Measurements from ENCODE around the gene IFI44. TPM values are rescaled to one million over a fixed set of nuclear protein-coding genes. Genes with fewer than 3 reads are reported as not detected.

Gene IFI44
- total and polyA plus RNA-seq, 2 of the 13 experiments (the other 11 are each of a cell fraction or from before 2014, with no cell fraction given): not detected

DNA sequence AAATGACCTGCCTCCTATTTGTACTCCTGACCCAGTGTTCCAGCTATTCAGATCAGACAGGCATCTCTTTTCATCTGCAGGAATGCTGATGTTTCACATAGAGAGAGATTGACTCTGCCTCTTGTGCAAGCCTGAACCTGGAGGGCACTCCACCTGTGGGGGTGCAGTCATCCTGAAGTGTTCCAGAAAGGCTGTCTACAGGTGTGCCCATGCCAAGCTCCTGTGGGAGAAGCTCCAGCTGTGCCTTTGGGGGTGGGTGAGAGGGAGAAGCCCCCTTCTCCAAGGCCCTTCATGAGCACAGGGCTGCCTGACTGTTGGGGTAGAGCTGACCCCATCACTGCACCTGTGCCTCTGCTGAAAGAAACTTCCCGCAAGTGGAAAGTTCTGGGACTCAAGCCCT lies 22.8 kb downstream of the IFI44 start:
- CTCF ChIA-PET (ENCODE audit: low intra/inter-chr PET ratio, low total read pairs): no interaction called here
- H3K36me3 ChIP-seq (replicated peaks in 1 of 2; ENCODE audit: control insufficient read depth in 1 of 2, insufficient read depth in 2 of 2, low read length in 2 of 2): no peaks in the 10 kb centered on the region
- 71% methylated on average over 1 of the region's 1 CpG for WGBS (ENCODE audit: low lambda C conversion rate)
- H3K9ac ChIP-seq (ENCODE audit: insufficient read depth, low read depth, low read length): no peak overlapping the region
- in situ Hi-C loops (cut with HindIII; ENCODE audit: extremely low pct_ligation_motif_present, low pct_unique_long_range_greater_than_20kb): loop anchor here (10.0 kb wide), 1 partner anchor 538 kb away; no protein-coding TSS in a partner anchor
- H3K4me1 ChIP-seq (ENCODE audit: insufficient read depth, low read length): no peaks in the 10 kb centered on the region
- no peak overlapping the region for H2AFZ ChIP-seq (ENCODE audit: low read length)
- ATAC-seq (no peak), FAIRE-seq (no peak), DNase-seq (ENCODE audit: low spot score) (no peak)
- intact Hi-C loops (cut with micrococcal nuclease; ENCODE audit: unreplicated experiment): no loop called here
- H3K27ac ChIP-seq (ENCODE audit: extremely low read length, insufficient read depth, low read length): no peak overlapping the region
- no peaks in the 10 kb centered on the region for H3K9me3 ChIP-seq (ENCODE audit: low read length)
- H4K20me1 ChIP-seq (ENCODE audit: insufficient read depth, low read length): no peaks in the 10 kb centered on the region
- H3K27me3 ChIP-seq (ENCODE audit: control insufficient read depth in 1 of 2, insufficient read depth in 2 of 2, low read length in 2 of 2): no peaks in the 10 kb centered on the region
- H3K4me2 ChIP-seq (ENCODE audit: low read depth, low read length): no peak overlapping the region
- no peak overlapping the region for H3K4me3 ChIP-seq (replicated peaks in 1 of 3; ENCODE audit: insufficient read depth in 1 of 3, low read depth in 2 of 3, low read length in 3 of 3)
- no peaks in the 10 kb centered on the region for H3K79me2 ChIP-seq (ENCODE audit: insufficient read depth, low read length)
- POLR2A ChIA-PET: no interaction called here
- BruUV-seq (replicated peaks): no TSS peak
- TF ChIP-seq ZNF225 (CRISPR knock-in tag; IDR thresholded peaks at IDR 0.05) (no peak), ZNF616 (CRISPR knock-in tag; IDR thresholded peaks at IDR 0.05; ENCODE audit: low read depth) (no peak), ZNF274 (CRISPR knock-in tag; IDR thresholded peaks at IDR 0.05) (no peak), ZNF773 (CRISPR knock-in tag; IDR thresholded peaks at IDR 0.05; ENCODE audit: borderline replicate concordance) (no peak), ZNF549 (CRISPR knock-in tag; IDR thresholded peaks at IDR 0.05) (no peak), ELF3 (CRISPR knock-in tag; IDR thresholded peaks at IDR 0.05) (no peak), GLI4 (CRISPR knock-in tag; IDR thresholded peaks at IDR 0.05; ENCODE audit: borderline replicate concordance) (no peak), ZSCAN21 (CRISPR knock-in tag; IDR thresholded peaks at IDR 0.05; ENCODE audit: borderline replicate concordance) (no peak)
- TF ChIP-seq, protein P1, sequence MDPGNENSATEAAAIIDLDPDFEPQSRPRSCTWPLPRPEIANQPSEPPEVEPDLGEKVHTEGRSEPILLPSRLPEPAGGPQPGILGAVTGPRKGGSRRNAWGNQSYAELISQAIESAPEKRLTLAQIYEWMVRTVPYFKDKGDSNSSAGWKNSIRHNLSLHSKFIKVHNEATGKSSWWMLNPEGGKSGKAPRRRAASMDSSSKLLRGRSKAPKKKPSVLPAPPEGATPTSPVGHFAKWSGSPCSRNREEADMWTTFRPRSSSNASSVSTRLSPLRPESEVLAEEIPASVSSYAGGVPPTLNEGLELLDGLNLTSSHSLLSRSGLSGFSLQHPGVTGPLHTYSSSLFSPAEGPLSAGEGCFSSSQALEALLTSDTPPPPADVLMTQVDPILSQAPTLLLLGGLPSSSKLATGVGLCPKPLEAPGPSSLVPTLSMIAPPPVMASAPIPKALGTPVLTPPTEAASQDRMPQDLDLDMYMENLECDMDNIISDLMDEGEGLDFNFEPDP (CRISPR knock-in tag; conservative IDR thresholded peaks at IDR 0.05): no peak
- TF ChIP-seq, protein P2, sequence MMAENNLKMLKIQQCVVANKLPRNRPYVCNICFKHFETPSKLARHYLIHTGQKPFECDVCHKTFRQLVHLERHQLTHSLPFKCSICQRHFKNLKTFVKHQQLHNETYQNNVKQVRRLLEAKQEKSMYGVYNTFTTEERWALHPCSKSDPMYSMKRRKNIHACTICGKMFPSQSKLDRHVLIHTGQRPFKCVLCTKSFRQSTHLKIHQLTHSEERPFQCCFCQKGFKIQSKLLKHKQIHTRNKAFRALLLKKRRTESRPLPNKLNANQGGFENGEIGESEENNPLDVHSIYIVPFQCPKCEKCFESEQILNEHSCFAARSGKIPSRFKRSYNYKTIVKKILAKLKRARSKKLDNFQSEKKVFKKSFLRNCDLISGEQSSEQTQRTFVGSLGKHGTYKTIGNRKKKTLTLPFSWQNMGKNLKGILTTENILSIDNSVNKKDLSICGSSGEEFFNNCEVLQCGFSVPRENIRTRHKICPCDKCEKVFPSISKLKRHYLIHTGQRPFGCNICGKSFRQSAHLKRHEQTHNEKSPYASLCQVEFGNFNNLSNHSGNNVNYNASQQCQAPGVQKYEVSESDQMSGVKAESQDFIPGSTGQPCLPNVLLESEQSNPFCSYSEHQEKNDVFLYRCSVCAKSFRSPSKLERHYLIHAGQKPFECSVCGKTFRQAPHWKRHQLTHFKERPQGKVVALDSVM (CRISPR knock-in tag; IDR thresholded peaks at IDR 0.05): no peak
- TF ChIP-seq, protein P3, sequence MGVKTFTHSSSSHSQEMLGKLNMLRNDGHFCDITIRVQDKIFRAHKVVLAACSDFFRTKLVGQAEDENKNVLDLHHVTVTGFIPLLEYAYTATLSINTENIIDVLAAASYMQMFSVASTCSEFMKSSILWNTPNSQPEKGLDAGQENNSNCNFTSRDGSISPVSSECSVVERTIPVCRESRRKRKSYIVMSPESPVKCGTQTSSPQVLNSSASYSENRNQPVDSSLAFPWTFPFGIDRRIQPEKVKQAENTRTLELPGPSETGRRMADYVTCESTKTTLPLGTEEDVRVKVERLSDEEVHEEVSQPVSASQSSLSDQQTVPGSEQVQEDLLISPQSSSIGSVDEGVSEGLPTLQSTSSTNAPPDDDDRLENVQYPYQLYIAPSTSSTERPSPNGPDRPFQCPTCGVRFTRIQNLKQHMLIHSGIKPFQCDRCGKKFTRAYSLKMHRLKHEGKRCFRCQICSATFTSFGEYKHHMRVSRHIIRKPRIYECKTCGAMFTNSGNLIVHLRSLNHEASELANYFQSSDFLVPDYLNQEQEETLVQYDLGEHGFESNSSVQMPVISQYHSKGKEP (CRISPR knock-in tag; IDR thresholded peaks at IDR 0.05): no peak
- TF ChIP-seq, protein P4, sequence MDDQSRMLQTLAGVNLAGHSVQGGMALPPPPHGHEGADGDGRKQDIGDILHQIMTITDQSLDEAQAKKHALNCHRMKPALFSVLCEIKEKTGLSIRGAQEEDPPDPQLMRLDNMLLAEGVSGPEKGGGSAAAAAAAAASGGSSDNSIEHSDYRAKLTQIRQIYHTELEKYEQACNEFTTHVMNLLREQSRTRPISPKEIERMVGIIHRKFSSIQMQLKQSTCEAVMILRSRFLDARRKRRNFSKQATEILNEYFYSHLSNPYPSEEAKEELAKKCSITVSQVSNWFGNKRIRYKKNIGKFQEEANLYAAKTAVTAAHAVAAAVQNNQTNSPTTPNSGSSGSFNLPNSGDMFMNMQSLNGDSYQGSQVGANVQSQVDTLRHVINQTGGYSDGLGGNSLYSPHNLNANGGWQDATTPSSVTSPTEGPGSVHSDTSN (CRISPR knock-in tag; IDR thresholded peaks at IDR 0.05; ENCODE audit: borderline replicate concordance): no peak

Data from HepG2 (cell line).